NCI-H1436 treated with DMSO at 0.1 percent for 48 hours (cell line): ENCODE data around the gene PRKAA1.

Experiments
- DNase-seq: peaks from one replicate; lab custom pipeline; 2025; lab: John Stamatoyannopoulos, UW

The PRKAA1 gene

DNA sequence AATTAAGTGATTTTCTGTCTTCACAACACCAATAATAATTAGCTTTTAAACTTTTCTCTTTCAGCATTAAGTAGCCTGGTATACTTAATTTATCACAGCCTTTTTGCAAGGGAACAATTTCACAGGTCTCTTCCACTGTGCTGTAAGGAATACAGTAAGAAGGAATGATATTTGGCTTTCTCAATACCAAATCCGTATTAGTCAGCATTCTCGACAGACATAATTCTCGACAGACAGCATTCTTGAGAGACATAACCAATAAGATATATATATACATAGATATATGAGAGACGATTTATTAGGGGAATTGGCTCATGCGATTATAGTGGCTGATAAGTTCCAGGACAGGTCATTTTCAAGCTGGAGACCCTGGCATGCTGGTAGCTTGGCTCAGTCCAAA is 18.0 kb downstream of the PRKAA1 start:
- DNase-seq, result no peak

DNA sequence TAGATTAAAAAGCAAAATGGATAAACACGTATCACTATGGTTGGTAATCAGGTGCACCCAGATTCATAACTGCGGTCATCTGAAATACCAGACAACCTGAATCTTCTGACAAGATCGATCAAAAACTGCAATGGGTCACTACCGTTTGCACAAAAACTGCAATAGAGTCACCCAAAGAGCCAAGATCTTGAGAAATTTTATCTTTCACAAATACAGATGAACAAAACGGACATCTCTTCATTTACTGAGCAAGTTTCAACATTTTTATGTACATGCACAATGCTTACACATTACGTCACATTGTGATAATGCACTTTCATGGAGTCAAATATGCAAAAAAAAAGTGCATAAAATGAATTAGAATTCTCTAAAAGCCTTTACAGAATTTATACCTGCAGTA is 18.6 kb downstream of the PRKAA1 start:
- no peak for DNase-seq

DNA sequence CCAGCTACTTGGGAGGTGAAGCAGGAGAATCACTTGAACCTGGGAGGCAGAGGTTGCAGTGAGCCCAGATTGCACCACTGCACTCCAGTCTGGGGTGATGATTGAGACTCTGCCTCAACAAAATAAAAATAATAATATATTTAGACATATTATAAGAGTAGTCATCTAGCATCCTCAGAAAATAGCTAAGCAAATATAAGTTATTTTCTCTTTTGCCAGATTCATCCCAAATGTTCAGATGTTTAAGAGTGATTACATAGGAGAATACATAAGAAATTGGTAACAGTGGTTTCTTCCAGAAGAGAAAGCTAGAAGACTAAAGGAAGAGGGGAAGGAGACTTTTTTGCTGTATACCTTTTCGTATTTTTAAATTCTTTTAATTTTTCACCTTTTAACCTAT is 20.0 kb downstream of the PRKAA1 start:
- DNase-seq, result no peak

DNA sequence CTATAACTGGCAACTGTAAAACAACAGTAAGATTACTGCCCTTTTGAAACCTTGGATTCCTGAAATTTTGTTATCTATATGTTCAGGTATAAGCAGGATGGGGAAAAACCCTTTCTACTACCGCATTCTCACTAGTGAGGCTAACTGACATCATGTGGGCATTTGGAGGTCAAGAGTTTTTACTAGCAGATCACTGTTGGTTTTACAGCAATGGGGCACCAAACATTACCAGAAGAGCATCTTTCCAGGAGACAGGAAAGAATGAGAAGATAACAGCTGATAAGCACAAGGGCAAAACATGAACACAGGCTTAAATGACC is 21.6 kb downstream of the PRKAA1 start:
- DNase-seq, result no peak

DNA sequence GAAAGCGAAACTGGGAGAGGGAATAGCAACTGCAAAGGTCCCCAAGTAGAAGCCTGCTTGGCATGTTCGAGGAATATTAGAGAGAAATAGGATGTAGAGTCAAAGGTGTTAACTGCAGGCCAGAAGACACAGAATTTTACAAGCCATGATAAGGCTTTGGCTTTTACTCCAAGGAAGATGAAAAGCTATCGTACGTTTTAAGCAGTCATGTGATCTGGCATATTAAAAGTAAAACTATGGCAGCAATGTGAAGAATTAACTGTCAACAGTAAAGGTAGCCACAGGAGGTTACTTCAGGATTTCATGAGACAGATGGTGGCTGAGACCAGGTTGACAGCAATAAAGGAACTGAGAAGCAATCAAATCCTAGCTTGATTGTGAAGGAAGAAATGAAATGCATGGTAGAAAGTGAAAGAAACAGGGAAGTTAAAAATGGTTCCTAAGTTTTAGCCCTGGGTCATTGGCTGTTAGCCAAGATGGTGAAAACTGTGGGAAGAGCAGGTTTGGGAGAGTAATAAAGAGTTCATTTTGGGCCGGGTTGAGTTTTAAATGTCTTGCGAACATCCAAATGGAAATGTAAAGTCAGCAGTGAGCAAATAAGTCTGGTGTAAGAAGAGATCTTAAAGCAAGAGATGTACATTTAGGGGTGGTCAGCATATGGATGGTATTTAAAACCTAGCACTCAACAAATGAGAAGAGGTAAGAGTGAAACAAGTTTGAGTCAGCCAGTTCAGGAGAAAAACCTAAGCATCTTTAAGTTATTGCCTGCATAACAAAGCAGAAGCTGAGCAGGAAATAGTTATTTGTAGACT is 22.1 kb downstream of the PRKAA1 start:
- no peak for DNase-seq

DNA sequence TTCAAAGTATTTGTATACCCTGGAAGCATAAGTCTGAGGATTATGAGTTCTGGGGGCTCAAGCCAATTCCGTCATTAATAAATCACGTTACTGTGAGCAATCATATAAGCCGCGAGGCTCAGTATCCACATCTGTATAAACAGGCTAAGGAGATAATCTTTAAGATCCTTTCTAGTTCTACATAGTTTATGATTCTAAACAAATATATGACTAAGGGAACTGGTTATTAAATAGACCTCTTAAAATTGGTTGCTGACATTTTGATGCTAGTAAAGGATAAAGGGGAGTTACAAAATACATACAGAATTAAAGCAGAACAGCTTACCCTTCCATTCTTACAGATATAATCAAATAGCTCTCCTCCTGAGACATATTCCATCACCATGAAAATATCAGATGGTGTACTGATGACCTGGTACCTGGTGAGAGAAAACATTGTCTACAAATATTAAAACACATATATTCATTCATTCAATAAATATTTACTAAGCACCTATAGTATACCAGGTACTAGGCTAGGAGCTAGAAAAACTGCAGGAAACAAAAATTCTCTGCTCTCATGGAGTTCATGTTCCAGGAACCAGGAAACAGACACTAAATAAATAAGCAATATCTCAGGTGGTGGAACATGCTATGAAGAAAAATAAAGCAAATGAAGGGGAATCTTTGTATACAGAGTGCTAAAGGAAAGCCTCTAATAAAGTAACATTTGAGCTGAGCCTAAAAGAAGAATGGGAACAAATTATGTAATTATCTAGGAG is 22.9 kb downstream of the PRKAA1 start:
- DNase-seq, result no peak

DNA sequence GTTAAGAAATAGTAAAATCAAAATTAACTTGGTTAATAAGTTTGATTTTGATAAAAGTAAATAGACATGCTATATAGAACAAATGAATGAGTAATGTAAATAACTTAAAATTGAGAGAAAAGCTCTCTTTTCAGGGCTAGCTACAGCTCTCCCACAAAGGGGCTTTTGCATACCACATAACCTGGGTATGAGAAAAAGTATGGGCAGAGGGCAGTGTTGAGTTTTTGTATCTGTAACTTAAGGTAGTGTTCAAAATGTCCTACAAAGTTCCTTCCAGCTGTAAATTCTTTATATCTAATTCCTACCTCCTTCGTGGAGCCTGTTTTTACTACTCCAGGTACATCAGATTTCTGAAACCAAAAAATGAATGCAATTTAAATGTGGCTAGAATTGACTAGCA is 23.6 kb downstream of the PRKAA1 start:
- no peak for DNase-seq

DNA sequence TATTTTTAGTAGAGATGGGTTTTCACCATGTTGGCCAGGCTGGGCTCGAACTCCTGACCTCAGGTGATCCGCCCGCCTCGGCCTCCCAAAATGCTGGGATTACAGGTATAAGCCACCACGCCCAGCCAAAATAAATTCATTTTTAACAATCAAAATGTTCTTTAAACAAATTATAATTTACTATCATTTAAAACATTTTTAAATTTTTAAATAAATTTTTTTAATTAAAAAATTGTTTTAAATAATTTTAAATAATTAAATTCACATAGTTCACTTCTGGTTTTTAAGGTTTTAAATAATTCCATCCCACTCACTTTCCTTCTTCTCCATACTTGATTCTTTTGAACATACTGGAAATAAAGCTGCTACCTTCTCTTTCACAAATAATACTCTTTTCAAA is 27.4 kb downstream of the PRKAA1 start:
- DNase-seq, result no peak

DNA sequence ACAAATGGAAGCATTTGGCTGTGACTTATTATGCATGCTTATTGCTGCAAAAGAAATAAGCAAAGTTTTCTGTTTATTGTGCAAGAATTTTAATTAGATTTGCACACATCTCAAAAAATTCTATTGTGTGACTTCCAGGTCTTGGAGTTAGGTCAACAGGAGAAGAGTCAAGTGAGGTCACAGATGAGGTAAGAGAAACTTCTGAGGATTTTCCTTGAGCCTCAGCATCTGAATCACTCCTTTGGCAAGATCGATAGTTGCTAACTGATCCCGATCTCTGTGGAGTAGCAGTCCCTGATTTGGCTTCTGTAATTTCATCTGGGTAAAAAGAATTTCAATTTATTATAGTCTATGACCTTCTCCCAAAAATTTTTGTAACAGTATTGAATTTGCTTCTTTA is 35.5 kb downstream of the PRKAA1 start:
- no peak for DNase-seq

DNA sequence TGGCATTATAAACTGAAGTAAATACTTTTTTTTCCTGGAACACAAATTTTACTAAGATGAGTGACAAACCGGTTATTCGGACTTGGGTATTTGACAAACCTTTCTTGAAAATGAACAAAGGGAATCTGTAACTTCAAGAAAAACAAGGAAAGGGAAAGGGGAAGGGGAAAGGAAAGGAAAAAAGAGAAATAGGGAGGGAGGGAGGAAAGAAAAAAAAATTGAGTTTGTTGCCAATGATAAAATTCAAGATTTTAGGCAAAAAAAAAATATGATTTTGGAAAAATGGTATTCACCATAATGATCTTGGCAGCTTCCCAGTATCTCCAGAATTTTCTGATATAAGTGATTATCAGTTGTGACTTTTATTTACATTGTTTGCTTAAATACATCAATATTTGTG is 40.8 kb downstream of the PRKAA1 start:
- DNase-seq, result no peak

DNA sequence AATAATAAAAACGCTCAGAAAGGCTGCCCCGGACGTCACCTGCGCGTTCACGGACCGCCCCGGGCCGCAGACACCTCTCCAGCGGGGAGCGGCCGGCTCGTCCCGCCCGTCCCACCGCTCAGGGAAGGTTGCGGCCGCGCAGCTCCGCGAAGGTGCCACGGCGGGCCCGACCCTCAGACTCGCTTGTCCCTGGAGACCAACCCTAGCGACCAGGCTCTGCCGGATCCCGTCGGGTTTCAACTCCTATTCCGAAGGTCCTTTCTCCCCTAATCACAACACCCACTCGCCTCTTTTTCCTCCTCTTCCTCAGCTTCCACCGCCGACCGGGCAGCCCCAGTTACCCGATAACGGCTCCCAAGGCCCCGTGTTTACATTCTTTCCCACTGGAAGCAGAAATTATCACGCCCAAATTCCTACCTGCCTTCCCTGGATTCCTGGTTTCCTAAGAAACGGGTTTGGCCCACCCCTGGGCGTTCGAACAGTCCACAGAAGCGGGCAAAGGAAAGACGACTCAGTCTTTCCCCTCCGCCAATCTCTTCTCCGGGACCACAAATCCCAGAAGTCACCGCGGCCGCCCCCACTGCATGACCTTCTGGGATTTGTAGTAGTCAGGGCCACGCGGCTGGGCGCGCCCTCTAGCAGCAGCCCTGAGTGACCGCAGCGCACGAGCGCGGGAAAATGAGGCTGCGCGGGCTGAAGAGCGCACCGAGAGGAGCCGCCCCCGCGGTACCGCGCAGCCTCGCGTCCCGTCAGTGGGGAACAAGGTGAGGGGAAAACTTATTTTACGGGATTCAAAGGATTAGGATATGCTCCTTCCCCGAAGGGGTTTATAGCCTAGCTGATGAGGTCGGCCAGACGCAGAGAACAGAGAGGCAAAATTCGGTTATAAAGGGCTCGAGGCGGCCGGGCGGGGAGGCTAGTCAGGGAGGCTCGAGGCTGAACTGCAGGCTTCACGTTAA is 42.5 kb downstream of the PRKAA1 start, which contains the start of gene TTC33:
Gene TTC33 (minus strand): TSS at position 555 of the 959 bp plus-strand sequence. CDS start 8,943 bp downstream, outside the sequence.
- peak; percentile 73 for DNase-seq

DNA sequence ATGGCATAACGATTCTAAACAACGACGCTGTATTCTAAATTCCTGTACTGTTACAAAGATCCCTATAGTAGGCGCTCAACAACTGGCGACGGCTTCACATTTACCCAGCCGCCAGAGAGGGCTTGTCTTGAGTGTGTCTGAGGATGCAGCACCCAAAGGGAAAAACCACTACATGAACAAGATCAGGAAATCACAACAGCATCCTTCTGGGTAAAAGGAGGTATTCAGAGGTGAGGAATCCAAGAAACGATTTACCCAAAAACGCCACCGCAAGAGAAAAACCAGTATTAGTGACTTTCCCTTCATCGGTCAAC is 43.1 kb downstream of the PRKAA1 start:
- no peak for DNase-seq

DNA sequence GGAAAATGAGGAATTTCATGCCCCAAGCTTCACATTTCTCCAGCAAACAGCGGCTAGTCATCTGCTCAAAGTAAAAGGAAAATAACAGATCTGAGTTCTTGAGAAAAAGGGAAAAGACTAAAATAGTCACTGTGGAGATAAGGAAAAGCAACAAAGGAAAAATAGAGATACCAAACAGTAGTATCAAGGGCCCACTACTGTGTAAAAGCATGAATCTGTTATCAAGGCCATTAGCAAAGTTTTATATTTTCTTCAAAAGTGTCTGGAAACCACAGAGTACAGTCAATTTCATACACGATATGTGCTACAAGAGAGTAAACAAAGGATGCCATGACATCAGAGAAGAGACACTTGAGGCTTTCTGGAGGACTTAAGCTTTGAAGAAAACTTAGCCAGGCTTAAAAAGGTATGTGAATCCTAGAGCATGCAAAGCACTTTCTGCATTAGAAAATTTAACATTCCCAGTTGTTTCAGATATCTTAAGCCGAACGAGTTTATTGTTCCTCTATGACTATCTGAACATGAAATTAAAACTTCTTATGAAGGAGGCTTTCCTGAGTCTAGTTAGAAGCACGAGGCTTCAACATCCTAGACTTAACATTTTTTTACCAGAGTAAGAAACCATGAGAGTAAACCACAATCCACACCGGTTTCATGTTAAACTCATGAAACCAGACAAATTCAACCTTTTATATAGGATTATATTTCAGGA is 43.6 kb downstream of the PRKAA1 start:
- no peak for DNase-seq

DNA sequence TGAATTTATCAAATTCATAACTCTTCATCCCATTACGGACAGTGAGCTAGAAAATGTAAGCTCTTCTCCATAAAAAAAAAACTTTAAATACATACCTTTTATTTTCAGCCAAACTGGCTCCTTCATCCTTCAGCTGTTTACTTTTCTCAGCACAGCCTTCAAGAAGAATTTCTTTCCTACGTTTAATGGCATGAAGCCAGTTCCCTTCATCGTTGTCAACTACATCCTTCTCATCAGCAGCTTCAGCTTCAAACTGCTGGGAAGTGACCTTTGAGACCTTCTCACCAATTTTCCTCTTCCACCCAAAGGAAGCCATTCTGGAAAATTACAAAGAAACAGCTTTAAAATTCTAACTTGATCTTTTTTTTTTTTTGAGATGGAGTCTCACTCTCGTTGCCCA is 51.5 kb downstream of the PRKAA1 start:
- DNase-seq, result no peak

DNA sequence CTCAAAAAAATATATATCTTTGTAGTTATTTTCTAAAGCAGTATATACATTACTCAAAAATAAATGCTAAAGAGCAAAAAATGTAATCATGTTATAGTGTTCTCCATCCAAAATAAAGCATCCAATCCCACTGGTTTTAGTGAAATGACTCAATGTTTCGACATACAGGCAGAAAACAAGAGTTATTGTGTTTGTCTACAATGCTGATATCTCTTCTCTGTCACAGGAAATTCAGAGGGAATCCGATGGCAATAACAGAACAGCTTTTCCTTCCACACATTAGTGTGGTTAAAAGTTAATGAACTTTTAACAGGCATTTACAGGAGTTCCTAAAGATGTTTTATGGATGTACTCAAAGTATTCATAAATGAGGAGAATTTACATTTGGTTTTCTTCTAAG is 54.4 kb downstream of the PRKAA1 start:
- DNase-seq, result no peak

DNA sequence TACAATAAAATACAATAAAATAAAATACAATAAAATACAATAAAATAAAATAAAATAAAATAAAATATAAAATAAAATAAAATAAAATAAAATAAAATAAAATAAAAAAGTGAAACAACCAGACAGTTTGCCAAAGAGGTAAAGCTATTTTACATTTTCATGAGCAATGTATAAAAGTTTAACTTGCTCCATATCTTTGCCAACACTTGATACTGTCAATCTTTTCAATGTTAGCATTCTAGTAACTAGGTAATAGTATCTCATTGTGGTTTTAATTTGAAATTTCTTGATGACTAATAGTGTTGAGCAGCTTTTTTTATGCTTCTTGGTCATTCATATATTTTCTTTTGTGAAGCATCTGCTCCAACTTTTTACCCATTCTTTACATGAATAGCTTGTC is 59.7 kb downstream of the PRKAA1 start:
- no peak for DNase-seq

DNA sequence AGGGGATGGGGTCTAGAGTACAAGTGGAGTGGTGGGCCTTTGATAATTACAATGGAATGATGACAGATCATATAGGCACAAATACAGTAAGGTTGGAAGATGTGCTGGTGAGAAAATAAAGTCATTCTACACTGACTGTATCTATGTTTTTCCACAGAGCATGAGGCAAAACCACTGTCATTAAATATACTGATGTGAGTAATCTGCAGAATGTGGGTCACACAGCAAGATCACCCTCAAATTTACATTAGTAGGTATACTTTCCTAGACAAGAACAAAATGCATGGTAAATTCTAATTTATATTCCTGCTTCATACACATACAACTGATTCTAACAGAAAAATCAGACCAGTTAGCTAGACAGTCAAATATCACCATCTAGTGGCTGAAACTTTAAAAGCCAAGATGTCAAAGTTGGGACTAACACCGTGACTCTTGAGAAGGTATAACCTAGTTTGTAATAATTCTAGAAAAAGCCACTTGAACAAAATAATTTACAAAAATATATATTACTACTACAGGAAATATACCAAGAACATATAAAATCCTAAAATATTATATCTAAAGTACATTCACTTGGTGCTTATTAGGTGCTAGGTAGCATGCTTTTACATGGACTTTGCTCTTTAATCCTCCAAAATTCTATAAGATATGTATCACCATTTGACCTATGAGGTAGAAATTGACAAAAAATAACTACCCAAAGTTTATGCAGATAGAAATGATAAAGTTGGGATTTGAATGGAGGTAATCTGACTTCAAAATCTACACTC is 61.9 kb downstream of the PRKAA1 start:
- DNase-seq, result no peak

DNA sequence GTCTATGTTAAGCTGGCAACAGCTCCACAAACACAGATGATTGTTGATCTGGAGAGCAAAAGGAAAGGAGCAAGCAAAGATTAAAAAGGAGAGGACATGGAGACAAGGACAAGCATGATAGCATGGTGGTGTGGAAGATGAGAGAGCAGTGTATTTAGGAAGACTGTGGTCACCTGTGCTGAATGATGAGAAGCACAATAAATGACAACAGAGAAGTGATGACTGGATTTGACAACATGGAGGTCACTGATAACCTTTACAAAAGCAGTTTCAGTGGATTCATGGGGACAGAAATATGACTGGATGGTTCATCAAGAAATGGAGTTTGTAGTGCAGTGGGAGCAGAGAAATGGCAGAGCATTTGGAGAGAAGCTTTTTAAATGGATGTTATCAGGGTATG is 62.6 kb downstream of the PRKAA1 start:
- DNase-seq, result no peak

DNA sequence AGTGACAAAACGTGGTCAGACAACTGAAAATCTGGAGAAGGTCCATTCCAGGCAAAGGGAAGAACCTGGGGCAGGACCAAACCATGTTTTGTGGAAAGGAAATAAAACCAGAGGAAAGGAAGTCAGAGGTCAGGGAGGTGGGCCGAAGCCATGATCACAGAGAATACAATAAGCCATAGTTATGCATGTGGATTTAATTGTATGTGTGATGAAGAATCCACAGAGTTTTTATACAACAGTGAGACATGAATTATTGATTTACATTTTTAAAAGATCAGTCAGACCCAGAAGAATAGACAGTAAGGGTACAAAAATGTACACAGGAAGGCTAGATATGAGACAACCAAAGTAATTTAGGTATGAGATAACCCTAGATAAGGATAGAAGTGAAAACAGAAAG is 63.2 kb downstream of the PRKAA1 start:
- no peak for DNase-seq

DNA sequence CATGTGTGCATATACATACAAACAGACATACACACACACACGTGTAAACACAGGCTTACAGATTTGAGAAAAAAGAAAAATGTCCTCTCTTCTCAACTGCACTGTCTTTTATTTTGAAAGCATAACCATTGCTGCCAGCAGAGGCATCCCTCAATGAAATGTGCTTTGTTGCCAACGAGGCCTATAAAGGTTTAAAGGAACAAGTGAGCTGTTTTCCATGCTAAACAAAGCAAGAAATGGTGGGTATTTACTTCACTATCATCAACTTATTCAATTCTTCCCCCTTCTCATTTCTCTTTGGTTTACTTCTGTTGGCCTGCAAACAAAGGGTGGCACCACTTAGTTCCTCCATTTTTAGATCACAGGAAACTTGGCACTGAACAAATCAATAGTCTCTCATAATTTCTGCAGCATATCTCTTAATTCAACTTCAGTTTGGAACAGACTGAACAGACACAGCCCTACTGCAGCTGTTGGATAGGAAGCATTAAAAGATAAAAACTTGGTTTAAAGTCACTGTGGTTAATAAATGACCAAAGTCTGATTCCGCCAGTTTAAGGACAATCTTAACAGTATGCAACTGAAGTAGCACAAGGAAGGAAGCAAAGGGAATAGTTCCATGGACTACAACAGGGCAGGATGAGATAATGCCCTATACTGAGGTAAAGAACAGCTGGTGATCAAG is 64.2 kb downstream of the PRKAA1 start:
- DNase-seq, result no peak

DNA sequence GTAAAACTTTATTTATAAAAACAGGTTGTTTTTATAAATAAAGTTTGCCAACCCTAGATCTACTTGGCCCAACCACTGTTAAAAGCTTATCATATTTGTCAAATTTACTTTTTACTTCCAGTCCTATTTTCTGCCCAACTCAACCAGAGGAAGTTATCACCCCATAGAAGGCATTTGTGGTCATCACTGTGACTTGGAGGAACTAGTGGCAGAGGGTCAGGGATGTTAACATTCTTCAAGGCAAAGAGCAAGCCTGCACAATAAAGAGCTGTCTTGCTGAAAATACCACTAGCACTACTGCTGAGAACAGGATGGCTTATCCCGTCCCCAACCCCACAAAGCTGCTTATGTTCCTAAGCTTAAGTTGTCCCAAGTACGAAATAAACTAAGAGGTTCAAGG is 64.7 kb downstream of the PRKAA1 start:
- no peak for DNase-seq
